ENCODE results near the gene TIAM1.

The TIAM1 gene

GRCh38 chr21:31343680-31344480 lies at the start of gene TIAM1:
TSS of gene TIAM1 (minus strand) at chr21:31344261. CDS start at chr21:31266972, 77,289 bp downstream.
- DNase-seq (ENCODE audit: low read depth) = no peak
- TF ChIP-seq CTCF (IDR thresholded peaks at IDR 0.05; ENCODE audit: low read depth, low read length, missing control alignments) = no peak
- no peak within 1 kb of the TSS for H3K4me3 ChIP-seq (ENCODE audit: low read depth, low read length)

- no peak overlapping the region for H3K4me3 ChIP-seq (ENCODE audit: low read depth, low read length)
- no peak for TF ChIP-seq CTCF (IDR thresholded peaks at IDR 0.05; ENCODE audit: low read depth, low read length, missing control alignments)
- no peak for DNase-seq (ENCODE audit: low read depth)
These were observed 43.6 kb upstream of the TIAM1 start for GRCh38 chr21:31387560-31388186.

GRCh38 chr21:31386006-31386405 lies 41.9 kb upstream of the TIAM1 start:
- DNase-seq (ENCODE audit: low read depth) = no peak

GRCh38 chr21:31383770-31384169 lies 39.7 kb upstream of the TIAM1 start:
- TF ChIP-seq CTCF (IDR thresholded peaks at IDR 0.05; ENCODE audit: low read depth, low read length, missing control alignments) = no peak
- H3K4me3 ChIP-seq (ENCODE audit: low read depth, low read length) = no peak overlapping the region
- DNase-seq (ENCODE audit: low read depth) = no peak

More at GRCh38 chr21:31386006-31386405, 41.9 kb upstream of the TIAM1 start:
- no peak for TF ChIP-seq CTCF (IDR thresholded peaks at IDR 0.05; ENCODE audit: low read depth, low read length, missing control alignments)
- H3K4me3 ChIP-seq (ENCODE audit: low read depth, low read length) = no peak overlapping the region

GRCh38 chr21:31382060-31382459 lies 38.0 kb upstream of the TIAM1 start:
- no peak for TF ChIP-seq CTCF (IDR thresholded peaks at IDR 0.05; ENCODE audit: low read depth, low read length, missing control alignments)
- H3K4me3 ChIP-seq (ENCODE audit: low read depth, low read length) = no peak overlapping the region
- DNase-seq (ENCODE audit: low read depth) = no peak

GRCh38 chr21:31376301-31376700 lies 32.2 kb upstream of the TIAM1 start:
- no peak overlapping the region for H3K4me3 ChIP-seq (ENCODE audit: low read depth, low read length)
- TF ChIP-seq CTCF (IDR thresholded peaks at IDR 0.05; ENCODE audit: low read depth, low read length, missing control alignments) = no peak
- DNase-seq (ENCODE audit: low read depth) = no peak

Data from GM12864 (cell line).